Pulmonary artery endothelial cell (primary cell): ENCODE data around the gene C10orf143. TPM values are rescaled to one million over a fixed set of nuclear protein-coding genes. Genes with fewer than 3 reads are reported as not detected.
"Not testable (repeated sequence)": the region's sequence is repeated elsewhere in the genome, so short reads cannot be mapped to it uniquely, and the experiment has no call there.

ENCODE experiments used
- DNase-seq: peaks from one replicate; pipeline ENCODE4 v3.0.0-alpha.2; 2011; ENCODE audit warnings: low read depth, low spot score
- total RNA-seq: library from RNA; depleted of rRNA; stranded (reverse); fragments of >200 nt; gene quantifications from 2 replicates; pipeline ENCODE4 v1.2.3, GENCODE V29; 2014

C10orf143 gene
- total RNA-seq, 1 donor from 2014 or later: 0.33 TPM

DNA sequence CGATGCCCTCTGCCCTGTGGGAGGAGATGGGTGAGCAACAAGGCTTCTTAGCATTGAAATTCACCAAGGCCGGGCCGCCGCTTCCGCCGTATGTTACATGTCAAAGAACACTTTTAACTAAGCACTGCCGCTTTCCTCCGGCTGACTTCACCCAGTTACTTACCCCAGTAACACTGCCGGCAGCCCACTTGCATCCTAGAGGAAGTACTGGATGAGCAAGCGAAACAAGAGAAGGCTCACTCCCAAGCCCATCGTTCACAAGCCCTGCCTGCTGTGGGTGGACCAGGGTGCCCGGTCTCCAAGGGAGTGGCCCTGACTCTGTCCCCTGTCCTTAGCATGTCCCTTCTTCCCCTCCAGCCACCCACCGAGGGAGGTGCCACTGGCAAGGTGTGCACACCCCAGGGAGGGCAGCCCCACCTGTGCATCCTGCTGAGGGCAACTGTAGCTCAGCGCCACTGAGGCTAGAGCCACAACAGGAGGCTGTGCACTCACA, 73.4 kb downstream of the C10orf143 start:
- DNase-seq: no peak

DNA sequence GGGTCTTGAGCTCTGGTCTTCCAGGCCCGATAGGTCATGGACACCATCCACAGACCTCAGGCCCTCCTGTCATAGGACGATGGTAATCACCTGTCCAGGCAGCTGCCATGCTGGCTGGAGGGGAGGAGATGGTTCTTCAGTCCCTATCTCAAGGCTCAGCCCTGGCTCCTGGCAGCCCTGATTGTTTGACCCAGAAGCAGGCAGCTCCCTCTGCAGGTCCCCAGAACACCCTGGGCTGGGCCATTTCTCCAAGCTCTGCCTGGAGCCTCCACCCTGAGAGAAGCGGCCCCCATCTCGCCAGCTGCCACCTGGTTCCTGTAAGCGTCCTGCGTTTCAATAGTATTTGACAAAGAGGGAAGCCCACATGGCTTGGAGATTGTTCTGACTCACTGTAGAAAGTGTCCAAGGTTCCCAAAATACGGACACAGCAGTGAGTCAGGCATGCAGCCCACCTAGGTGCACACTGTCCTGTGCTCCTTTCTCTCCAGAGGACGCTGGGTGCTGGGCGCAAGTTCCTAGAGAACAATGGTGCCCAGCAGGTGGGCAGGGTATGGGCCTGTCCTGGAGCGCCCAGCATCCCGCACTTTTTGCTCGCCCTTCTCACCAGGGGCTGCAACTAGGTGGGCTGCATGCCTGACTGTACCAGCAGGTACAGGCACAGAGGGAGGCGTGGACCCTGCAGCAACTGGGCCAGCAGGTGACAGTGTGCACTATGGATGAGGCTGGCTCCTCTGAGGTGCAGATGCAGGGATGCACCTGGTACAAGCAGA, 74.1 kb downstream of the C10orf143 start:
- DNase-seq: no peak

DNA sequence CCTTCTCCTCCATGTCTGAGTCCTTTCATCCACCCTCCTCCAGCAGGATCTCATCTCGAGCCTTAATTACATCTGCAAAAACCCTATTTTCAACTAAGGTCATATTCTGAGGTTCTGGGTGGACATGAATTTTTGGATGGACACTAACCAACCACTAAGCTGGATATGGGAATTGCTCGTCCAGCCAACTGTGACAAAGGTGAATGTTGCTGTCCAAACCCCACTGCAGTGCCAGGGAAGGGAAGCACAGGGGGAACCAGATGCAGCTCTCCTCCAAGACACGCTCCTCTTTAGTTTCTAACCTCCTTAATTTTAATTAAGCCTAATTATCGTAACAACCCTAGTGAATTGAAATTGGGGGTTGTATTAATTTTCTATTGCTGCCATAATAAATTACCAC, 81.4 kb downstream of the C10orf143 start:
- no peak for DNase-seq

DNA sequence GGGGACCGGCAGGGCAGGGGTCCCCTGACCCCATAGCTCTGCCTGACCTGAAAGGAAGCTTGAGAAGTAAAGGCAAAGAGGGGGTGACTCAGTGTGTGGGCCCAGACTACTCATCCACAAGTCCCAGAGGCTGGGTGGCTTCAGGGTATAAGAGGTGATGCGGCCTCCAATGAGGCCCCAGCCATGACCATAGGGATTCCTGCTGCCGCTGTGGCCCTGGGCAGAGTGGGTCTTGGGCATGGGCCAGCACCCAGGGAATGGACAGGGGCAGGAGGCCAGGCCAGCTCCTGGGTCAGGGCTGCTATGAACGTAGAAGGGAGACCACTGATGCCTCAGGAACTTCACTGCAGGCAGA, 82.2 kb downstream of the C10orf143 start:
- no peak for DNase-seq

DNA sequence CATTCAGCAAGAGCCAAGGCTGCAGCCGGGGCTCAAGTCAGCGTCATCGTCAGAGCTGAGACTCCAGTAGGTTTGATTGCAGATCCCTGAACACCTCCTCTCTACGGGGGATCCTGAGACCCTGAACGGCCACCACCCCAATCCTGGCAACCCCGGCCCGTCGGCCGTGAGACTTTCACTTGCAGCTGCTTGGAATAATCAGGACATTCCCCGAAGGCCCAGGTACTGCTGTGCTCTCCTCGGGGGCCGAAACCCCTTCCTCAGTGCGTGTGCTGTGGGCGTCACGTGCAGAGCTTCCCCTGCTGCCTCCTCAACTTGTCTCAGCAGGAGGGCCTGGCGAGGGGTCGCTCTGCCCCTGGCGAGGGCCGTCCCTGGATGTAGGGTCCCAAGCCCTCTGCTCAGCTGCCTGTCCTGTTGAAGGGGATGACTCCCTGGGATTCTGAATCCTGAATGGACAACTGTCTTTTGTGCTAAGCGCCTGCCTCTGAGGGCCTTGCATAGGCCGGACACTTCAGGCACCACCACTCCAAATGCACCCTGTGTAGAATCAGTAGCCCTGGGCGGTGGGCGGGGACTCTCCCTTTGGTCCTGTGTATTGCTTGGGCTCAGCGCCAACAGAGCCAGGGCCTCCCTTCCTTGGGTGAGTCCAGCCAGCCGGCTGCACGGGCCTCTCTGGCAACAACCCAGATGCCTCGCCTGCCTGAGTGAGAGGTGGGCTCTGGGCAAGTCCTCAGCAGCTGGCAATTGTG, 82.7 kb downstream of the C10orf143 start:
- DNase-seq: no peak

DNA sequence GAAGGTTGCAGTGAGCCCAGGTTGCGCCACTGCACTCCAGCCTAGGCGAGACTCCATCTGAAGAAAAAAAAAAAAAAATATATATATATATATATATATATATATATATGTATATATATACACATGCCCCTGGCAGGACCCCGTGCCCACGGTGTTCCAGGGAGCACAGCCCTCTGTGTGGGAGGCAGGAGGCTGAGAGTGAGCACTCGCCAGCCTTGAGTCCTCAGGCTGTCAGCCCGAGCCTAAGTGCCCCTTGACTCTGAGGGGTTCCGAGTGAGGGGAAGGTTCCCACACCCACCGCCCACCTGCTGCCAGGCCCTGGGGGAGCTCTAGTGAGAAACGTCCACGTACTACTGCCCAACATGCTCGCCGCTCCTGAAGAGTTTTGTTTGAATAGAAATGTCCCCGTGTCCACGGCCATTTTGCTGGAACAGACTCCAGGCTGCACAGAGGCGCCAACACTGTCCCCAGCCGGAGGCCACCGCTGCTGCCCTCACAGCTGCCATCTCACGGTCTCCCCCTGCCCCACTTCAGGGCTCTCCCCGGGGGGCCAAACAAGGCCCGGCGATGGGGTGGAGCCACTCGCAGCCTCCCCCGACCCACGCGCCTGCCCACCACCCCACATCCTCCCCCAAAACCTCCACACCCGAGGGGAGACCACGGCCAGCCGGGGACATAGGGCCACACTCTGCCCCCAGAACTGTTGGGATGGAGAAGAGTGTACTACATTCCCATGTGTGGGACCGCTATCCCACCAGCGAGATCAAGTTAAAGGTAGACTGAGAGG, 83.8 kb downstream of the C10orf143 start:
- no peak for DNase-seq

DNA sequence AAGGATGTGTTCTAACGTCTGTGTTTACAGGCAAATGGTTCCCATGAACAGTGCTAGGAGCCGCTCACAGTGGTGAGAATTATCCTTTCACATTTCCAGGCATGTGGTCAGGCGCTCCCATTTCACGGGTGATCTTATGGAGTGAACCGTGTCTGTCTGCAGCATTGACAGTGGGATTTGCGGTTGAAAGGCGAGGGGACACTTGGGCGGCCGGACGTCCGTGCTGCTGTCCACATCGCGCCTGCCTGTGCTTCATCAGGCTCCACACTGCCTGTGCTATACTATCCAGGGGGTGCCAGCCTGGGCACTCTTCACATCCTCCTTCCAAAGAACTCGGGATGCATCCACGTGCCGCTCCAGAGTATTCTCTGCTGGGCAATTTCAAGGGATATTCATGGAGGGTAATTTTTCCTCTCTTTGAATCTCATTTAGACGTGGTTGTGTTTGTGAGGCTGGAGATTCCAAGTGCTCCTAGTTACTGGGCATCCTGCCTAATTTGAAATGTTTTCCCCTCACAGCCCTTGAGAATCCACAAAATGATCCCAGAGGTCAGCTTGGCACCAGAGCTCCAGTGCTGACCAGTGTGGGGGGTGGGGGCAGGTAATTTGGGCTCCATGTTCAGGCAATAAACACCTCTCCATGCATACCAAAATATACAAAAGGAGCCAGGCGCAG, 84.7 kb downstream of the C10orf143 start:
- DNase-seq: no peak

DNA sequence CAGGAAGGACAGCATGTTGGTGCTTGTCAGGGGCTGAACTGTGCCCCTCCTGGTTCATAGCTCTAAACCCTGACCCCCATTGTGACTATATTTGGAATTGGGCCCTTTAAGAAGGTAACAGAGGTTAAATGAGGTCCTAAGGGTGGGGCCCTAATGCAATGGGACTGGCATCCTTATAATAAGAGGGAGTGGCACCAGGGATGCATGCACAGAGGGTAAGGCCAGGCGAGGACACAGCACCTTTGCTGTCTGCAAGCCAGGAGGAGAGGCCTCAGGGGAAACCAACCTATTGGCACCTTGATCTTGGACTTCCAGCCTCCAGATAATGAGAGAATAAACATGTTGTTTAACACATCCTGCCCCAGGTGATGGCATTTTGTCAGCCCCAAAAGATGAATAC, 85.3 kb downstream of the C10orf143 start:
- no peak for DNase-seq

DNA sequence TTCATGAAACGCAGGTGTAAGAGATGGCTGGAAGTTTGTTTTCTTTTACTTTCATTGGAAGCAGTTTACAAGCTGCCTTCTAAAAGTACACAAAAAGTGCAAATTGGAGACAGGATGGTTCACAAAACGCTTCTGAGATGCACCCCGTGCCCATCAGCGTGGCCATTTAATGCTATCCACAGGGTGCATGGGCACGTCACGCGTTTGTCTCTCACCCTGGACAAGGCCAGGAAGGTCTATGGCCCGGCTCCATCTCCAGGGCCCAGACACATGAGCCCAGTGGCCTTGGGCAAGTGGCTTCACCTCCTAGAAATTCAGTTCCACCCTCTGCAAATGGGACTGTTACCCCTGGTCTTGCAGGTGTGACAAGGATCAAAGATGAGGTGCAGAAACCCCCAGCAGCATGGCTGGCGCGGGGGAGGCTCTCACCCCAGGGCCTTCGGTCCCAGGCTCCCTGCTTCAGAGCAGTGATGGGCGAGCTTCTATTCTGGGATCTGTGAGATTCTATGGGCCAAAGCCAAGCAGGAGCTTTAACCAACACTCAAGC, 85.8 kb downstream of the C10orf143 start:
- DNase-seq: no peak

DNA sequence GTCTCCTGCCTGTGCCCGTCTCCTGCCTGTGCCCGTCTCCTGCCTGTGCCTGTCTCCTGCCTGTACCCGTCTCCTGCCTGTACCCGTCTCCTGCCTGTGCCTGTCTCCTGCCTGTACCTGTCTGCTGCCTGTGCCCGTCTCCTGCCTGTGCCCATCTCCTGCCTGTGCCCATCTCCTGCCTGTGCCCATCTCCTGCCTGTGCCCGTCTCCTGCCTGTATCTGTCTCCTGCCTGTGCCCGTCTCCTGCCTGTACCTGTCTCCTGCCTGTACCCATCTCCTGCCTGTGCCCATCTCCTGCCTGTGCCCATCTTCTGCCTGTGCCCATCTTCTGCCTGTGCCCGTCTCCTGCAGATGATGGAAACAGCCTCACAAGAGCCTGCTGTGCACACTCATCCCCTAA, 86.3 kb downstream of the C10orf143 start:
- not testable (repeated sequence) for DNase-seq

DNA sequence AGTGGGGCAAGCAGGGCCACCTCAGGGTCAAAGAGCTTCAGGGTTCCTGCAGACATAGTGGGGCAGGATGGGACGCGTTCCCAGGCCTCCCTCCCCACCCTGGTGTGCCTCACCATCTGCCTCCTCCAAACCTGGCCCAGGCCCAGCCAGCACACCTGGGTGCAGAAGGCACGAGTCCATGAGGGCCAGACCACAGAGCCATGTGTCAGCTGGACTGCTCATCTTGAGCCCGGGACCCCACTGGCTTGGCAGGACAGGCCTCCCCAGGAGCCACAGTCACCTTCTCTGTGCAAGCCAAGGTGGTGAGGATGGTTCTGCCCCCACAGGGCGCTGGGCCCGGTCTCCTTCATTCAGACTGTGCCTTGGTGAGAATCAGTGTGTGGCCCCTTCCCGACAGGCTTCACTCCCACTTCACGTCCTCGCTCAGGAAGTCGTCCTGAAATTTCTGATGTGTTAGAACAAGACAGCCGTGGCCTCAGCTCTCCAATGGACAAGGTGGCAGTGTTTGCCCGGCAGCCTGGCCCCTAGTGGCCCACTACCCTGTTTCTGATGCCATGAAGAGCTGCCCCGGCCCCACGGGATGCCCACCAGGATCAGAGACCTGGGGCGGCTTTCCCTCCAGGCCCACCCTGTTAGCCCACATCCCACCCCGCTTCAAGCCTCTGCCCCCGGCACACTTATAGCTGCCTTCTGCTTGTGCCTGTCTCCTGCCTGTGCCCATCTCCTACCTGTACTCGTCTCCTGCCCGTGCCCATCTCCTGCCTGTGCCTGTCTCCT, 87.0 kb downstream of the C10orf143 start:
- DNase-seq: no peak

DNA sequence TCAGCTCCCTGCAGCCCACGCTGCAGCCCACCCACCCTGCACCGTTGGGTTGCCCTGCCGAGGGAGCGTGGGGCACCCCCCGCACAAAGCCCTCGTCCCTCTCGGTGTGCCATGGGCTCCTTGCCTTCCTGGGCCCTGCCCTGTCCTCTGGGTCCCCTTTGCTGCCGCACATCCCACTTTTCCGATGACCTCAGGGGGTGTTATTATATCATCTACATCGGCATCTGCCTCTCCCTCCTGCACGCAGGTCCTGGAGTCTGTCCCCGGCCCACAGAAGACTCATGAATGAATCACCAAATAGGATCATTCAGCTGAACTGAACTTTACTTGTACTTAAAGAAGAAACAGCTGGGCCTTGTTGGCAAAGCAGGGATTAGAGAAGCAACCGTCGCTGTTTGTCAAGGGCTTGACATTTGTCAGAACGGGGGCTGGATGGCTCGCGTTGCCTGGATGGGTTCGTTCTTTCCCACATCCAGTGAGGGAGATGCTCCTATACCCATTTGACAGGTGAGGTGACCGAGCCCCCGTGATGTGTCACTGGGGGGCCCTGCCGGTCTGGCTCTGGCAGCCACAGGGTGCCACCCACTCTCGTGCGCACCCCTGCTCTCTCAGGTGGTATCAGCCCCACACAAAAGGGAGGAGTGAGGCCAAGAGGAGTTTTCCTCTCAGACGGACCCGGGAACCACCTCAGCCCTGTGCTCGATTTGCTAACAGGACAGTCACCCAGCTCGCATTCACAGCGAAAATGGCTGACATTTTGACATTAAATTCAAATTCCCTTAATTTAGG, 87.9 kb downstream of the C10orf143 start:
- no peak for DNase-seq

DNA sequence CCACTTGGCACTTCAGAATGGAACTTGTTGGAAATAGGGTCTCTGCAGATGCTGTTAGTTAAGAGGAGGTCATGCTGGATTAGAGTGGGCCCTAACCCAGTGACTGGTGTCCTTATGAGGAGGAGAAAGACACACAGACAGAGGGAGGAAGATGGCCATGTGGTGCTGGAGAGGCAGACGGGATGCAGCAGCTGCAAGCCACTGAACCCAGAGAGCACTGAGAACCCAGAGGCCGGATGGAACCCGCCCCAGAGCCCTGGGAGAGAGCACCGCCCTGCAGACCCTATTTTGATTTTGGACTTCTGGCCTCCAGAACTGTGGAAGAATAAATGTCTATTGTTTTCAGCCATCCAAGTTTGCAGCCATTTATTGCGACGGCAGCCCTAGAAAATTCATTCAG, 88.5 kb downstream of the C10orf143 start:
- DNase-seq: no peak

DNA sequence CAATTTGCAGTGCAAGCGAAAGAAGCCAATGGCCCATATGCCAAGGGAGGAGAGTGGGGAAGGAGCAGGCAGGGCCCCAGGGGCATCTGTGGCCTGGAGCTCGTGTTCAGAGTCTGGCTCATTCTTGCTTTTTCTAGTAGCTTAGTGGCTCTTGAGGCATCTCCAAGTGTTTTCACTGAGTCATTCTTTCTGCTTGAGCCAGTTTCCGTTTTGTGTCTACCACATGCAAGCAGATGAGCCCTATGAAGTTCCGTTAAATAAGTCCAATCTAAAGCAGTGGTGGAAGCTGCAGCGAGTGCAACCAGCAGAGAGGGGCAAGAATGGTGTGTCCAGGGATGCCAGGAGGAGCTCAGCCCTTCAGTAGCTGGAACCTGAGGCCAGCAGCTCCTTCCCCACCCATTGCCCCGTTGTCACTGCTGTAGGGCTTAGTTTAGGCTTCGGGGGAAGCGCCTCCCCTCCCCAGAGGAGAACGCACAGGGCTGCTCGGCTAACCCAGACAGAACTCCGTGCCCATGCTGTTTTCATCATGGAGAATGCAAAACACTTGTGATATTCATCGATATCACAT, 89.2 kb downstream of the C10orf143 start:
- DNase-seq: no peak

DNA sequence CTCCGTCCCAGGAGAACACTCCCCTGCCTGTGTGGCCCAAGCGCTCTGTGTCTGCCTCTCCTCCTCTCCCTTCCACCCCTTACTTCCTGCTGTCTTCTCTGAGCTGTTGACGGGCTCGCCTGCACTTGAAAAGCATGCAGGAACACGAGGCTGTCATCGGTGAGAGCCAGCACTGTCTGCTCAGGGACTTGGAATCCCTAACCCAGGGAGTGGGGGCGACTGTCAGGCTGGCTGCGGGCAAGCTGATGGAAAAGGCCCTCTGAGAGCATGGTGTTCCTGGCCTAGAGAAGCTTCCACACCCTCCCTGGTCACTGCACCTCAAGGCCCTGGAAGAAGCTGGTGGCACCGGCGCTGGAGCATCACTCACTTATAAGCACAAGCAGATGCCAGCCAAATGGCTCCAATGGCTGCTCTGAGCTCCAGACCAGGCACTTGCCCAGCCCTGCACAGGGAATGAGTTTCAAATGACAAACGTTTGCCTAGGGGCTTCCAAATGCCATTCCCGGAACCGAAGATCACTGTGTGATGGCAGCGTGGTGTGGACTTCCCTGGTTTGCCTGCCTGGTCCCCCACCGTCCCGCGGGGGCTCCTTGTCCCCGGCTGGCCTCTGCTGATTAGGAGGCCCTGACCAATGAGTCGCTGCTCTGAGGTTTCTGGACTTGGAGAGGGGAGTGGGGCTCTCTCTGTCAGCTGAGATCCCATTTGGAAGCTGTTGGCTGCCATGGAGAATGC, 89.8 kb downstream of the C10orf143 start:
- no peak for DNase-seq

DNA sequence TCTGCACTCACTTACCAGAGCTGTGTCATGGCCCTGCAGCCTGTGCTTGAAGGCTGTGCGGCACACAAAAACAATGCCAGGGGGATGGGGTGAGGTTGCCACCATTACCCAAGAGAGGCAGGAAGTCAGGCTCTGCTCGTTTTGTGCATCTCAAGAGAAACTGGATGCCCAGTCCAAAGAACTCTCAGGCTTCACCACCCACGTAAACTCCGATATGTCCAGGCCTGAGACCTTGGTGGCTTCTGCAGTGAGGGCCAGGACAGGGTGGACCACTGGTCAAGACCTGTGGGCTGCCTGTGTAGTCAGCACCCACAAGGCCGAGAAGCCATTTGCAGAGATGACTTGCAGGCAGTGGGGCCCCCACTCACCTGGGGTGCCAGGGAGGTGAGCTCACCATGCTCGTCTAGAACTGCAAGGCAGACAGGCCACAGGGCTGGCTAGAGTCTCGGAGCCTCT, 91.9 kb downstream of the C10orf143 start:
- DNase-seq: no peak

DNA sequence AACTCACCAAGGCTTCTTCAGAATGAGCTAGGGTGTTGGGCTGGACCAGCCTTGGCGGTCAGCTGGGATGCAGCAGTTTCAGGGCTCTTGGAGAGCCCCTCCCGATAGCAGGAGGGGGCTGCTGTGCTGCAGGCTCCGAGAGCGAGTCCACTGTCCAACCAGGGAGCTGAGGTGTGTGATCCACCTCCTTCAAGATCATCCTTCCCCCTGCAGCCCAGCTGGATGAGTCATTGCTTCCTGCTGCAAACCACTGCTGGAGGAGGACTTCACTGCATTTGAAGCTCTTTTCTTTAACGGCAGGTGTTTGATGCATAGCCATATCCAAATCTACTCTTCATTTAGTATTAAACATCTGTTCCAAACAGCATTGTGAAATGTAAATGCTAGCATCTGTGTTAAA, 92.4 kb downstream of the C10orf143 start:
- DNase-seq: no peak

DNA sequence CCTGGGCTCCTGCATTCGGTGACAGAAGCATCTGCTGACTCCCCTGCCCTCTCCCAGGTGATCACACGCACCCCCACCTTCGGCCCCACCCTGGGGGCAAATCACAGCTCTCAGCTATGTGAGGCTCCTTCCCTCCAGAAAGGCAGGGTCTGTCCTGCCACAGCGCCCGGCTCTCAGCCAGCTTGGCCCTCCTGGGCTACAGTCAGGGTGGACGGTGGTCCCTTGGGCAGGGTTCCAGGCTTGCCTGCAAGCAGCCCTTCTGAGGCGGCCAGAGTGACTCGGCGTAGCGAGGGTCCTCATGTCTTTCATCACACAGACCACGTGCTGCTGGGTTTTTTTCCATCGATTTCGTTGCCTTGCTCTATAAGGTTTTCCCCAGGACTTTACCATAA, 93.0 kb downstream of the C10orf143 start:
- no peak for DNase-seq
